Right ventricle myocardium superior (tissue), 1 donor: ENCODE data around the gene VEPH1. TPM values are rescaled to one million over a fixed set of nuclear protein-coding genes. Genes with fewer than 3 reads are reported as not detected.

Source experiments
- ATAC-seq: fragments of 200-7000 bp; cut with Tn5 transposase; one replicate; pipeline ENCODE4 v1.9.1; 2020; ENCODE audit warnings: mild to moderate bottlenecking; ENCODE audit not compliant: poor library complexity
- DNase-seq: peaks from one replicate; pipeline ENCODE4 v3.0.0-alpha.2; 2020
- intact Hi-C: fragments of 100-400 bp; cut with DNase I; formaldehyde crosslinking; loops from one replicate; pipeline ENCODE4 v1.11.2; 2022
- total RNA-seq: library from RNA; stranded (reverse); fragmentation: NEBNext Ultra II Directional; extraction: Animal tissue kit (Norgen Biotek cat#: 25700); gene quantifications from one replicate; pipeline ENCODE4 v1.2.1, GENCODE V29; 2021
- donor health status: DM: no; HTN: yes; CAD: no; lungs with severe emphysema.

Gene VEPH1
- total RNA-seq, 1 donor from 2014 or later: not detected

- intact Hi-C loops: no loop called here
- DNase-seq: no peak
- ATAC-seq: no peak
These were observed 25.9 kb upstream of the VEPH1 start for GRCh38 chr3:157529085-157529484.

- DNase-seq (no peak), ATAC-seq (no peak)
- intact Hi-C loops: no loop called here
These were observed 24.1 kb upstream of the VEPH1 start for GRCh38 chr3:157527131-157527881.

GRCh38 chr3:157526036-157526435 lies 22.8 kb upstream of the VEPH1 start:
- DNase-seq (no peak), ATAC-seq (no peak)
- intact Hi-C loops: no loop called here

- ATAC-seq (no peak), DNase-seq (no peak)
- intact Hi-C loops: no loop called here
These were observed 20.6 kb upstream of the VEPH1 start for GRCh38 chr3:157523814-157524213.

- DNase-seq (no peak), ATAC-seq (no peak)
- intact Hi-C loops: no loop called here
These were observed 19.4 kb upstream of the VEPH1 start for GRCh38 chr3:157522648-157523047.

- ATAC-seq (peak; percentile 88), DNase-seq (no peak)
- intact Hi-C loops: no loop called here
These were observed 17.4 kb upstream of the VEPH1 start for GRCh38 chr3:157520485-157521150.

- DNase-seq (no peak), ATAC-seq (no peak)
- intact Hi-C loops: no loop called here
These were observed 15.7 kb upstream of the VEPH1 start for GRCh38 chr3:157518881-157519280.

GRCh38 chr3:157516928-157517327 lies 13.7 kb upstream of the VEPH1 start:
- intact Hi-C loops: no loop called here
- ATAC-seq: no peak
- no peak for DNase-seq

- intact Hi-C loops: no loop called here
- DNase-seq (no peak), ATAC-seq (no peak)
These were observed 12.2 kb upstream of the VEPH1 start for GRCh38 chr3:157515398-157515797.

GRCh38 chr3:157514371-157514895 lies 11.2 kb upstream of the VEPH1 start:
- intact Hi-C loops: no loop called here
- DNase-seq: no peak
- no peak for ATAC-seq

GRCh38 chr3:157513585-157513984 lies 10.4 kb upstream of the VEPH1 start:
- no peak for DNase-seq
- no peak for ATAC-seq
- intact Hi-C loops: no loop called here

GRCh38 chr3:157512534-157512933 lies 9.3 kb upstream of the VEPH1 start:
- intact Hi-C loops: no loop called here
- no peak for ATAC-seq
- no peak for DNase-seq

- DNase-seq (no peak), ATAC-seq (no peak)
- intact Hi-C loops: no loop called here
These were observed 5.2 kb upstream of the VEPH1 start for GRCh38 chr3:157508461-157508860.

GRCh38 chr3:157501863-157502262 lies 1.4 kb downstream of the VEPH1 start:
- ATAC-seq (no peak), DNase-seq (no peak)
- intact Hi-C loops: no loop called here

- DNase-seq: no peak
- intact Hi-C loops: no loop called here
- no peak for ATAC-seq
These were observed 3.0 kb downstream of the VEPH1 start for GRCh38 chr3:157500232-157500631.

GRCh38 chr3:157499342-157499963 lies 3.8 kb downstream of the VEPH1 start:
- intact Hi-C loops: no loop called here
- peak; percentile 40 for DNase-seq
- ATAC-seq: peak; percentile 69

- intact Hi-C loops: no loop called here
- ATAC-seq (peak; percentile 34), DNase-seq (no peak)
These were observed 4.8 kb downstream of the VEPH1 start for GRCh38 chr3:157498371-157498770.

GRCh38 chr3:157495846-157496245 lies 7.4 kb downstream of the VEPH1 start:
- intact Hi-C loops: loop anchor here (2.0 kb wide), 1 partner anchor 291 kb away; no protein-coding TSS in a partner anchor
- DNase-seq (no peak), ATAC-seq (no peak)

- DNase-seq (no peak), ATAC-seq (no peak)
- intact Hi-C loops: loop anchor here (2.0 kb wide), 1 partner anchor 290 kb away; no protein-coding TSS in a partner anchor
These were observed 8.5 kb downstream of the VEPH1 start for GRCh38 chr3:157494581-157495281.
